OCI-M1 (cell line): ENCODE measurements around the gene PRKCE.
"Not testable (repeated sequence)": the region's sequence is repeated elsewhere in the genome, so short reads cannot be mapped to it uniquely, and the experiment has no call there.

ENCODE experiments used
- DNase-seq: peaks from one replicate; lab custom pipeline; 2025; lab: John Stamatoyannopoulos, UW

The PRKCE gene

DNA sequence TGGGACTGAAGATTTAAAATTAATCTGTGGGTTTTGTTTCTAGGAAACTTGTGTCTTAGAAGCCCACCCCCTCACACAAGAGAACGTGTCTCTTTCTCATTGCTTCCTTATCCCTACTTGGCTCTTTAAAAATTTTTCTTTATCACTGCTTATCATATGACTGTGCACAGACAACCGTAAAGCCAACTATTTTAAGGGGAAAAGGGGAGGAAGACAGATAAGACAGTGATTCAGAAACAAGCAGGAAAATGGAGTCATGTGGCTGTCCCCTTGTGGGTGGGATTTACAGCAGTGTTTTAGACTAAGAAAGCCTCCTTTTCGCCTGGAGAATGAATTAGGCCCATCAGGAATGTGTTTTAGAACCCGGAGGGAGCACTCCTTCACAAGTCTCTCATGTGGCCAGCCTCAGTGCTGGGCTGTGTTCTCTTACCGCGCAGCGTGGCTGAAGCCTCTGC, 17.6 kb downstream of the PRKCE start:
- peak; percentile 86 for DNase-seq

GRCh38 chr2:45670646-45671045, 19.2 kb downstream of the PRKCE start:
- no peak for DNase-seq

GRCh38 chr2:45672138-45672537, 20.7 kb downstream of the PRKCE start:
- no peak for DNase-seq

GRCh38 chr2:45674035-45674816, 22.8 kb downstream of the PRKCE start:
- DNase-seq = no peak

- no peak for DNase-seq
Observed at GRCh38 chr2:45675263-45675812, 23.9 kb downstream of the PRKCE start.

DNA sequence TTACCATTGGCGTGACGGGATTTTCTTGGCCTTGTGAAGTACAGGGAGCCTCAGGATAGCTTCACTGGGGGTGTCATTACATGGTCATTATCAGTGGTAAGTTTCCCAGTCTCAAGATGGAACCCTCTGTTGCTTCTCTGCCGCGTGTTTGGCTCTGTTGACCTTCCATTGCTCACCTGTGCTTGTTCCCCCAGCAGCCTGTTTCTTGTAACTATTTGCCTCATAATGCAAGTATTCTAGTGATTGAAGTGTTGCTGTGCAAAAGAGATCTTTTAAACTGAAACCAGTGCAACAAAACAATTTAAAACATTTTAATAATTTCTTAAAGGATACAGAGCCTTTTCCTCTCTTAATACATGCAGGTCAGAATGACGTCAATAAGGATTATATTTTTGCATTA, 24.6 kb downstream of the PRKCE start:
- no peak for DNase-seq

DNA sequence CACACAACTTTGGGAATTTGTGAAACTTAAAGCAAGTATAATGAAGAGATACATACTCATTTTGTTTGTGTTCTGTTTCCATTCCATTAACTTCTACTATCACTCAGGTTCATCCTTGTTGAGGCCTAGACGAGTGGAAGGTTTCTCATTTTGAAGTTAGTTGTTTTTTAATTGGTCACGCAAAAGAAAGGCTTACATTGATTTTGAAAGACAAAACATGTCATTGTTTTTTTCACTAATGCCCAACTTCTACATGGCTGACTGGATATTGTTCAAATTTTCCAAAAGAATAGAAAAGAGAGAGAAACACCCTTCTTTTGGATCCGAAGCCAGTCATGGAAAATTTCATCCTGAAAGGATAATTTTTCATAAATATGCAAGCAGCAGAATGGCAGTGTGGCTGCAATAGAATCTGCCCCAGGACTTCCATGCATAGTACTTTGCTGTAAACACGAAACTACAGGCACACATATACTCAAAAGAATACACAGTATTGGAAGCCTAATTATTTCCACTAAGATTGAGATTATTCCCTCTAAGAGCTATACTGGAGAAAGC, 27.4 kb downstream of the PRKCE start:
- no peak for DNase-seq

GRCh38 chr2:45680351-45680967, 29.0 kb downstream of the PRKCE start:
- DNase-seq = no peak

DNA sequence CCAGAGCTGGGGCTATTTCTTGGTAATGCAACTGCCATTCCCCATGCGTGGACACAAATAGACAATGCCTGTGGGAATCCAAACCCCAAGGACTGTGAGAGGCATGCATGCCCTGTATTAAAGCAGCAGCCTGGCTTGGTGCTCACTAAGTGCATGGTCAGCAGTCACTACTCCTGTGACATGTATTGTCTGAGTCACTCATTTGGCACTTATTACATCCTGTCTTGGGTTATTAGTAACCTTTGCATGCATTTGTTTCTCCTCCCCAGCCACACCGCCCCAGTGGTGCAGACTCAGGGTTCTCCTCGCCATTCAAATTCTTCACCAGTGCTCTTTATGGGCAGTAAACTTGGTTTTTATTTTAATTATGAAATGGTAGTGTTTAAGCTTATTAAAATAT, 30.2 kb downstream of the PRKCE start:
- DNase-seq = no peak

GRCh38 chr2:45683292-45683691, 31.8 kb downstream of the PRKCE start:
- no peak for DNase-seq

DNA sequence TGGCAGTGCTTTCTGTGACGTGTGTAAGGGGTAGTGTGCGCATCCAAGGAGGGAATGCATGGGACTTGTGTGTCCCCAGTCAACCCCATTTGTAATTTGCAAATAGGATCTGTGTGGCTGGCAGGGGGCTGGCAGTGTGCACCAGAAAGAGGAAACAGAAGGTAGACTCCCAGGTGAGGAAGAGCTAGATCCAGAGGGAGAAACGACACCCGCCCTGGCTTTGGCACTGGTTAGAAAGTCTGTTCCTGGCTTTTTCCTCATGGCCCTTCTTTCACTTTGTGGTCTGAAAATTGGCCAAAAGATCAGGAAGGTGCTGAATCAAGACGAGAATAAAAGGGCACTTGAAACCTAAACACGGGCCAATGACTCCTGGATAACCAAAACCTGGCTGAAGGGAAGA, 33.3 kb downstream of the PRKCE start:
- DNase-seq = no peak

DNA sequence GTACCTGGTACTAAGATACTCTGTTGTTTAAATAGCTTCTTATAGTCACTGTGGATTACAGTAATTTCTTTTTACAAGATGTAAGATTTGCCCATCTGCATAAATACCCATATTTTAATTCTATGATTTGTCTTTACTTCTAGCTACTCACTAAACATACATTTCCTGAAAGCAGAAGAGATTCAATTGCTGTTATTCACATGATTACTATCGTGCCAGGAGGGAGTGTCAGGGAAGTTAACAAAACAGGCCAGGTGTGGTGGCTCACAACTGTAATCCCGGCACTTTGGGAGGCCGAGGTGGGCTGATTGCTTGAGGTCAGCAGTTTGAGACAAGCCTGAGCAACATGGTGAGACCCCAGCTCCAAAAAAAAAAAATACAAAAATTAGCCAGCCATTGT, 33.8 kb downstream of the PRKCE start:
- DNase-seq = no peak

DNA sequence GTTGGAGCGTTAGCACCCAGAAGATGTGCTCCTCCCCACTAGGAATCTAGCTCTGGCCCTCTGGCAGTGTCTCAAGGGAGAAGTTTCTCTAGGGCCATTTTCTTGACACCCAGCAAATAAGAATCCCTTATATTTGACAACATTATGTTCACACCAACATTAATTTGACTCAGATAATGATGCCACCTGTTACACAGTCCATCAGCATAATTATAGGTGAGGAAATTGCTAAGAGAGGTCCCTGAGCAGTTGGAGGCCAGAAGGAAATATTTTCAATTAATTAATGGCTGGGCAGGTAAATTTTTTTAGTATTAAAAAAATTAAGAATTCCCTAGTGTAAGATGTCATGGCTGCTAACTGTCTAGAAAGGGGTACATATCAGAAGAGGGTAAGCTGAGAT, 36.5 kb downstream of the PRKCE start:
- no peak for DNase-seq

DNA sequence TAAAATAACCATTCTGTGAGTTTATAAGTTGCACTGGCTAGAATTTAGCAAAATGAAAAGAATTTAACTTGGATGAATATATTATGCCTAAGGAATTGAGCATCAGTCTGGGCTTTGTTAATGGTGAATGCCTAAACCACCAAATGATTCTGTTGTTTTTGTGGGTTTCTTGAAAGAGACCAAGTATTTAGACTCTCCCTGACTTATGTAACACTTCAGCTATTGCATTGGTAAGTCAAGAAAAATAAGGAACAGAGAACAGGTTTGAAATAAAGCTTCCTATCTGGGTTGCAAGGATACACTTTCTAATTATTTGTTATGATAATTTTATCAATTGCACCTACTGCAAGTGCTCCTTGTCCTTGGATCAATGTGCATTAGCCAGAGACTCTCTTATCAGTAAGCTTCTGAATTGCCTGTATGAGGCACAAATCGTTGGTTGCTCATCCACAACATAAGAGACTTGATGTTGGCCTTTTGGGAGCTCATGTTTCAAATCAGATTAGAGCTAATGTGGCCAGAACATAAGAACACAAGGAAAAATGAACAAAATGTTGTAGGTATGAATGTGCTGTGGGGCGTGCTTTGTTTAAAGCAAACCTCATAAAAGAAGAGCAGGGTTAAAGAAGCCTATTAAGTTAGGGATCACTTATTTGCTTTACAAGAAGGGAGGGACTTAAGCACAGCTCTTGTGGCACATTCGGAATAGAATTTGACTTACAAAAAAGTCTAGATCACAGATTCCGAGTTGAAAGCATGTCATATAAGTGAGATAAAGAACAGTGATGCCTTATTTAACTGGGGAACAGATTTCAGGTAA, 37.2 kb downstream of the PRKCE start:
- peak; percentile 21 for DNase-seq

DNA sequence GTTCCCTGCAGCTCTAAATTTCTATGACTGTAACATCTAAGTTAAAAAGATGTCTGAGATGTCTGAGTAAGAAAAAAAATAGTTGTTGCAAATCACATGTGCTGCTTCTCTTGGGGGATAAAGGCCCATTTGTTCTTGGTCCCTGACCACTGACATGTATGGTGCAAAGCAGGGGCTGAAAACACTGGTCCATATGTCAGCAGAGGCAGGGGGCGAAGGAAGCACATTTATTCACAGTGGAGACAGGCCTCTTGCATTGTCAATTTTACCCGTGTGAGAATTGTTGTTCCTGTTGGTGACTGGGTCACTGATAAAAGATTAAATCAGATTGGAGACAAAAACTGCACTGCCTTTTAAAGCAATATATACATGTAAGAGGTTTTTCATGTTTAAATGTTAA, 38.8 kb downstream of the PRKCE start:
- DNase-seq = no peak

GRCh38 chr2:45691171-45691999, 39.9 kb downstream of the PRKCE start:
- no peak for DNase-seq

- DNase-seq = no peak
Observed at GRCh38 chr2:45692566-45692965, 41.1 kb downstream of the PRKCE start.

DNA sequence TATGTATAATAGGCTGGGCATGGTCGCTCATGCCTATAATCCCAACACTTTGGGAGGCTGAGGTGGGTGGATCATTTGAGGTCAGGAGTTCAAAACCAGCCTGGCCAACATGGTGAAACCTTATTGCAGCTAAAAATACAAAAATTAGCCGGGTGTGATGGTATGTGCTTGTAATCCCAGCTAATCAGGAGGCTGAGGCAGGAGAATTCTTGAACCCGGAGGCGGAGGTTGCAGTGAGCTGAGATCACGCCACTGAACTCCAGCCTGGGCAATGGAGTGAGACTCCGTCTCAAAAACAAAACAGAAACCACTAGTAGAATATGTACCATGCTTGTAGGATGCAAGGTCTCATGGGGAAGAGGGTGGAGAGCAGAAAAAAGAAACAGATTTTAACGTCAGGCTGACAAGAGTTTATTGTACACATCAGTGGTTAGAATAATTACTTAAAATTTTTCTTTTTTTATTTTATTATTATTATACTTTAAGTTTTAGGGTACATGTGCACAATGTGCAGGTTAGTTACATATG, 44.1 kb downstream of the PRKCE start:
- DNase-seq = not testable (repeated sequence)

GRCh38 chr2:45696708-45697107, 45.2 kb downstream of the PRKCE start:
- DNase-seq = no peak

GRCh38 chr2:45697190-45697589, 45.7 kb downstream of the PRKCE start:
- DNase-seq = no peak

DNA sequence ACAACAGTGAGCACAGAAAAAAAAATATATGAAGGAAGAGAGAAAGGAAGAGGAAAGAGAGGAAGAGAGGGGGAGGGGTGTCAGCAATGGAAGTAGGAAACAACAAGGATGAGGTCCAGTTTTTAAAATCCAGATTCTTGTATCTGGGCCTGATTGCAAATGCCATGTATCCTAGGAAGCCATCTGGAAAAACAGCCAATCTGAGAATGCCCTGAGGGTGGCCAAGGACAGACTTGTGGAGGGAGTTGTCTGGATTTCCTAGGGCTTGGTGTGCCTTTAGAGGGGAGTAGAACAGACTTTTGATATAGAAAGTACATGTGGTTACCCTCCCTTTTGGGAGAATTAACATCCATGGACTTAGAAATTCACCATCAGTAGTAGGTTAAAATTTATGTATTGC, 47.1 kb downstream of the PRKCE start:
- DNase-seq = no peak
